Activated CD8-positive, alpha-beta T cell treated with anti-CD3 and anti-CD28 coated beads for 36 hours (primary cell): Measurements from ENCODE around the gene STOX1. TPM values are rescaled to one million over a fixed set of nuclear protein-coding genes. Genes with fewer than 3 reads are reported as not detected.

Experiments
- ATAC-seq: fragments of 200-7000 bp; cut with Tn5 transposase; one replicate; pipeline ENCODE4 v1.10.0; 2021; ENCODE audit warnings: mild to moderate bottlenecking, moderate library complexity
- CTCF ChIA-PET: fragments of 350-600 bp; sonication (Branson Sonifier 250); formaldehyde crosslinking; loops from one replicate; lab custom pipeline; 2021; ENCODE audit warnings: antibody characterized with exemption; lab: Charles Lee
- POLR2A ChIA-PET: fragments of 350-600 bp; sonication (Branson Sonifier 250); formaldehyde crosslinking; loops from one replicate; lab custom pipeline; 2021; ENCODE audit warnings: antibody characterized with exemption; lab: Charles Lee
- DNase-seq: peaks from one replicate; pipeline ENCODE4 v3.0.0-alpha.2; 2020
- H3K27ac Mint-ChIP-seq: one replicate; pipeline ENCODE4 v1.8.0; 2021; ENCODE audit warnings: mild to moderate bottlenecking, mixed read lengths
- H3K27me3 Mint-ChIP-seq: one replicate; pipeline ENCODE4 v1.8.0; 2021; ENCODE audit warnings: mixed read lengths
- H3K36me3 Mint-ChIP-seq: one replicate; pipeline ENCODE4 v1.8.0; 2021; ENCODE audit warnings: low read depth, mixed read lengths
- H3K4me1 Mint-ChIP-seq: one replicate; pipeline ENCODE4 v1.8.0; 2021; ENCODE audit warnings: low read depth, mixed read lengths
- H3K4me3 Mint-ChIP-seq: one replicate; pipeline ENCODE4 v1.8.0; 2021; ENCODE audit warnings: mild to moderate bottlenecking, moderate library complexity, mixed read lengths
- H3K9me3 Mint-ChIP-seq: one replicate; pipeline ENCODE4 v1.8.0; 2021; ENCODE audit warnings: mixed read lengths
- intact Hi-C: fragments of 100-400 bp; cut with micrococcal nuclease; formaldehyde crosslinking; loops from one replicate; pipeline ENCODE4 v1.10.0; 2022
- total RNA-seq, 2 experiments: library from RNA; stranded (reverse); gene quantifications; one replicate each; pipeline ENCODE4 v1.2.3, GENCODE V29; 2021
- TF ChIP-seq, protein P1 (sequence below): fragments of 200-600 bp; IDR thresholded peaks from one replicate; pipeline ENCODE4 v1.8.0; 2022; ENCODE audit warnings: antibody characterized with exemption, mild to moderate bottlenecking

Gene STOX1, protein sequence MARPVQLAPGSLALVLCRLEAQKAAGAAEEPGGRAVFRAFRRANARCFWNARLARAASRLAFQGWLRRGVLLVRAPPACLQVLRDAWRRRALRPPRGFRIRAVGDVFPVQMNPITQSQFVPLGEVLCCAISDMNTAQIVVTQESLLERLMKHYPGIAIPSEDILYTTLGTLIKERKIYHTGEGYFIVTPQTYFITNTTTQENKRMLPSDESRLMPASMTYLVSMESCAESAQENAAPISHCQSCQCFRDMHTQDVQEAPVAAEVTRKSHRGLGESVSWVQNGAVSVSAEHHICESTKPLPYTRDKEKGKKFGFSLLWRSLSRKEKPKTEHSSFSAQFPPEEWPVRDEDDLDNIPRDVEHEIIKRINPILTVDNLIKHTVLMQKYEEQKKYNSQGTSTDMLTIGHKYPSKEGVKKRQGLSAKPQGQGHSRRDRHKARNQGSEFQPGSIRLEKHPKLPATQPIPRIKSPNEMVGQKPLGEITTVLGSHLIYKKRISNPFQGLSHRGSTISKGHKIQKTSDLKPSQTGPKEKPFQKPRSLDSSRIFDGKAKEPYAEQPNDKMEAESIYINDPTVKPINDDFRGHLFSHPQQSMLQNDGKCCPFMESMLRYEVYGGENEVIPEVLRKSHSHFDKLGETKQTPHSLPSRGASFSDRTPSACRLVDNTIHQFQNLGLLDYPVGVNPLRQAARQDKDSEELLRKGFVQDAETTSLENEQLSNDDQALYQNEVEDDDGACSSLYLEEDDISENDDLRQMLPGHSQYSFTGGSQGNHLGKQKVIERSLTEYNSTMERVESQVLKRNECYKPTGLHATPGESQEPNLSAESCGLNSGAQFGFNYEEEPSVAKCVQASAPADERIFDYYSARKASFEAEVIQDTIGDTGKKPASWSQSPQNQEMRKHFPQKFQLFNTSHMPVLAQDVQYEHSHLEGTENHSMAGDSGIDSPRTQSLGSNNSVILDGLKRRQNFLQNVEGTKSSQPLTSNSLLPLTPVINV
- under 1 TPM; 0.22 to 0.36 TPM for total RNA-seq

DNA sequence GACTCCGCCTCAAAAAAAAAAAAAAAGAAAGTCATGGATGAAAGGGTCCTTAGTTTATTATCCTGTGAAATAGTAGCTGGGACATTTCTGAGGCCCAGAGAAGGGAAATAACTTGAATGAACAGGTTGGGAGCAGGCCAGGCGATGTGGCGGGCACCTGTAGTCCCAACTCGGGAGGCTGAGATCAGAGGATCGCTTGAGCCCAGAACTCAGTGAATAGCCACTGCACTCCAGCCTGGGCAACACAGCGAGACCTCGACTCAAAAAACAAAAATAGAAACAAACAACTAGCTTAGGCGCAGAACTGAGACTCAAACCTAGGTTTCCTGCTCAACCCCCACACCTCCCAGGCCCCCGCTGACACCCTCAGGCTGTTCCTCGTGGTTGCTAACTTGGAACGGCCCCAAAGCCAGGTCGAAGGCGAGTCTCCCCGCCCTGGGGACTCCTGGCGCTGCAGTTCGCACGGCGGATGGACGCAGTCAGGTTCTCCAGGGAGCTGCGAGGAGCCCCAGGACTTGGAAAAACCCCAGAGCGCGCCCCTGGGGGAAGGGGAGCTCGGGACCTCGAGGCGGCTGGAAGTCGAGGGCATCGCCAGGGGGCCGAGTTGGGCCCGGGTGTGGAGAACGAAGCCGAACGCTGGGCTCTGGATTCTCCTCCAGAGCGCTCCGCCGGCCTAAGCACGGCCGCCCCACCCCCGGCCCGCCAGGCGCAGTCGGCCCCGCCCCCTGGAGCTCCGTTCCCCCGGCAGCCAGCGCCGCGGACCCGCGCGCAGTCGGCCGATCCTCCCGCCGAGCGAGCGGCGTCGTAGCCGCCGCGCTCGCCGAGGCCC lies at the start of gene STOX1:
STOX1 (plus strand) TSS at position 768 of the 828 bp plus-strand sequence. CDS start 93 bp downstream, outside the sequence.
- Mint-ChIP-seq H3K27me3 (peaks cover 5% of the 10 kb centered on the region), H3K4me3 (peak within 1 kb of the TSS; percentile 72), H3K36me3 (no peaks in the 10 kb centered on the region), H3K27ac (no peak within 1 kb of the TSS), H3K9me3 (no peaks in the 10 kb centered on the region), H3K4me1 (peaks cover 9% of the 10 kb centered on the region)
- intact Hi-C loops: no loop called here
- DNase-seq (peak; percentile 64), ATAC-seq (peak; percentile 87)
- ChIA-PET POLR2A (interaction anchor here (0.6 to 1.5 kb wide), 3 partner anchors 52 to 405 kb away, joined by 3 to 10 read pairs (median 4); partner anchors contain the start of gene DDX50), CTCF (interaction anchor here (0.6 to 3.0 kb wide), 10 partner anchors 9 to 420 kb away, joined by 3 to 15 read pairs (median 3); partner anchors contain the start of genes DDX50 and RUFY2)
- TF ChIP-seq, protein P1, sequence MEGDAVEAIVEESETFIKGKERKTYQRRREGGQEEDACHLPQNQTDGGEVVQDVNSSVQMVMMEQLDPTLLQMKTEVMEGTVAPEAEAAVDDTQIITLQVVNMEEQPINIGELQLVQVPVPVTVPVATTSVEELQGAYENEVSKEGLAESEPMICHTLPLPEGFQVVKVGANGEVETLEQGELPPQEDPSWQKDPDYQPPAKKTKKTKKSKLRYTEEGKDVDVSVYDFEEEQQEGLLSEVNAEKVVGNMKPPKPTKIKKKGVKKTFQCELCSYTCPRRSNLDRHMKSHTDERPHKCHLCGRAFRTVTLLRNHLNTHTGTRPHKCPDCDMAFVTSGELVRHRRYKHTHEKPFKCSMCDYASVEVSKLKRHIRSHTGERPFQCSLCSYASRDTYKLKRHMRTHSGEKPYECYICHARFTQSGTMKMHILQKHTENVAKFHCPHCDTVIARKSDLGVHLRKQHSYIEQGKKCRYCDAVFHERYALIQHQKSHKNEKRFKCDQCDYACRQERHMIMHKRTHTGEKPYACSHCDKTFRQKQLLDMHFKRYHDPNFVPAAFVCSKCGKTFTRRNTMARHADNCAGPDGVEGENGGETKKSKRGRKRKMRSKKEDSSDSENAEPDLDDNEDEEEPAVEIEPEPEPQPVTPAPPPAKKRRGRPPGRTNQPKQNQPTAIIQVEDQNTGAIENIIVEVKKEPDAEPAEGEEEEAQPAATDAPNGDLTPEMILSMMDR: no peak

DNA sequence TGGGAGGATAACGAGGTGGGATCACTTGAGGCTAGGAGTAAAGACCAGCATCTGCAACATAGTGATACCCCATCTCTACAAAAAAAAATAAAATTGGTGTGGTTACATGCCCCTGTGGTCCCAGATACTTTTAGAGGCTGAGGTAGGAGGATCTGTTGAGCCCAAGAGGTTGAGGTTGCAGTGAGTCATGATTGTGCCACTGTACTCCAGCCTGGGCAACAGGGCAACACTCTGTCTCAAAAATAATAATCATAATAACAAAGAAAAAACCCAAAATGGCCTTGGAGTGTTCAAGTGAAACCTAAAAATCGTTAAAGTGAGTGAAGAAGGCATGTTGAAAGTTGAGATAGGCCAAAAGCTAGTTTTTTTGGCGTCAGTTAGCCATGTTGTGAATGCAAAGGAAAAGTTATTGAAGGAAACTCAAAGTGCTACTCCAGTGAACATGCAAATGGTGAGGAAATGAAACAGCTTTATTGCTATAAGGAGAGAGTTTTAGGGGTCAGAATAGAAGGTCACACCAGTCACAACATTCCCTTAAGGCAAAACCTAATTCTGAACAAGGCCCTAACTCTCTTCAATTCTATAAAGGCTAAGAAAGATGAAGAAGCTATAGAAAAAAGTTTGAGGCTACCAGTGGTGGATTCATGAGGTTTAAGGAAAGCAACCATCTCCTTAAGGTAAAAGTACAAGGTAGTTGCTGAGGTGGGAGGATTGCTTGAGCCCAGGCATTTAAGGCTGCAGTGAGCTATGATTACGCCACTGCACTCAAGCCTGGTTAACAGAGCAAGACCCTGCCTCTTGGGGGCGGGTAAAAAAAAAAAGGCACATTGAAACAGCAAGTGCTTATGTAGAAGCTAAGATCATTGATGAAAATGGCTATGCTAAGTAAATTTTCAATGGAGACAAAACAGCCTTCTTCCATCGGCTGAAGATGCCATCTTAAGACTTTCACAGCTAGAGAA lies 45.4 kb upstream of the STOX1 start:
- peaks cover 52% of the 10 kb centered on the region for H3K36me3 Mint-ChIP-seq
- ChIA-PET CTCF (interaction anchor here (1.0 kb wide), 1 partner anchor 46 kb away, joined by 3 read pairs; the partner anchor contains the start of gene STOX1), POLR2A (no interaction called here)
- TF ChIP-seq, protein P1: no peak
- peak overlapping the region; percentile 61 for H3K27ac Mint-ChIP-seq
- H3K4me1 Mint-ChIP-seq: no peaks in the 10 kb centered on the region
- H3K27me3 Mint-ChIP-seq: no peaks in the 10 kb centered on the region
- H3K4me3 Mint-ChIP-seq: no peak overlapping the region
- DNase-seq: no peak
- intact Hi-C loops: no loop called here
- no peak for ATAC-seq
- H3K9me3 Mint-ChIP-seq: no peaks in the 10 kb centered on the region

DNA sequence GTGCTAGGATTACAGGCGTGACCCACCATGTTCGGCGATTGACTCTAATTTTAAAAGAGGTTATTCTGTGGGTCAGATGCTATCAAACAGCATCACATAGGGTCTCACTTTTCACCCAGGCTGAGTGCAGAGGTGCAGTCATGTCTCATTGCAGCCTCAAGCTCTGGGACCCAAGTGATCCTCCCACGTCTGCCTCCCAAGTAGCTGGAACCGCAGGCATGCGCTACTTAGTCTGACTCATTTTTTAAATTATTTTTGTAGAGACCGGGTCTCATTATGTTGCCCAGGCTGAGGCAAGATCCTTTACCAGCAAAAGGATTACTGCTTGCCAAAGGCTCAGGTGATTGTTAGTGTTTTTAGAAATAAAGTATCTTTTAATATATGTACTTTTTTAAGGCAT lies 42.9 kb upstream of the STOX1 start:
- TF ChIP-seq, protein P1: no peak
- peaks cover 45% of the 10 kb centered on the region for H3K36me3 Mint-ChIP-seq

DNA sequence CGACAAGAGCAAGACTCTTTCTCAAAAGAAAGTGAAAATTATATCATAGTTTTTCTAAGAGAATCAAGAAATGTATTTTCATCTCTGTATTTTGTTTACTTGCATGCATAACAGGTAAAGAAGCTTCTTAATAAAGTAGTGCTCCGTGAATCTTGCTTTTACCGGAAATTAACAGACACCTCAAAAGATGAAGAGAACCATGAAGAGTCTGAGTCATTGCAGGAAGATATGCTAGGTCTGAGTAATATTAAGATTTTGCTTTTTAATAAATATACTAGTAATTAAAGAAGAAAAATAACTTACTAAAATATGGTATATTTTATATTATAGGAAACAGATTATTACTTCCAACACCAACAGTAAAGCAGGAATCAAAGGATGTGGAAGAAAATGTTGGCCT lies 39.5 kb upstream of the STOX1 start:
- Mint-ChIP-seq H3K4me1 (no peaks in the 10 kb centered on the region), H3K9me3 (no peaks in the 10 kb centered on the region), H3K27me3 (no peaks in the 10 kb centered on the region), H3K27ac (no peak overlapping the region), H3K4me3 (no peak overlapping the region), H3K36me3 (peaks cover 31% of the 10 kb centered on the region)
- ChIA-PET CTCF (no interaction called here), POLR2A (interaction anchor here (0.7 kb wide), 1 partner anchor 61 kb away, joined by 4 read pairs; no protein-coding TSS in a partner anchor)
- ATAC-seq (no peak), DNase-seq (no peak)
- intact Hi-C loops: no loop called here
- TF ChIP-seq, protein P1: no peak

More for the DNA sequence above, 42.9 kb upstream of the STOX1 start:
- ATAC-seq (no peak), DNase-seq (no peak)
- Mint-ChIP-seq H3K4me3 (no peak overlapping the region), H3K4me1 (no peaks in the 10 kb centered on the region), H3K27me3 (no peaks in the 10 kb centered on the region), H3K27ac (no peak overlapping the region), H3K9me3 (no peaks in the 10 kb centered on the region)
- POLR2A ChIA-PET: no interaction called here
- CTCF ChIA-PET: no interaction called here
- intact Hi-C loops: no loop called here
